Esophagus muscularis mucosa (tissue), 4 donors: ENCODE measurements around the gene WDHD1. TPM values are rescaled to one million over a fixed set of nuclear protein-coding genes. Genes with fewer than 3 reads are reported as not detected.

Experiments
- DNase-seq: peaks from one replicate; pipeline ENCODE4 v3.0.0-alpha.2; 2017; ENCODE audit errors: extremely low spot score
- H3K27ac ChIP-seq, 4 donors: fragments of 200-600 bp; sonication (generic); replicated peaks in 1 of 4; 1 replicate in 3 of 4; 2 replicates in 1 of 4; pipeline ENCODE4 v1.5.1; 2016 to 2019; ENCODE audit warnings: mild to moderate bottlenecking in 1 of 4
- H3K27me3 ChIP-seq, 4 donors: fragments of 200-600 bp; sonication (generic); one replicate each; pipeline versions ENCODE4 v1.5.1 to v1.6.0; 2016 to 2019
- H3K36me3 ChIP-seq, 4 donors: fragments of 200-600 bp; sonication (generic); one replicate each; pipeline ENCODE4 v1.5.1; 2016 to 2019
- H3K4me1 ChIP-seq, 4 donors: fragments of 200-600 bp; sonication (generic); one replicate each; pipeline ENCODE4 v1.5.1; 2016 to 2019
- H3K4me3 ChIP-seq, 4 donors: fragments of 200-600 bp; sonication (generic); 1 replicate in 2 of 4; 2 replicates in 2 of 4; pipeline ENCODE4 v1.5.1; 2016 to 2019; ENCODE audit warnings: mild to moderate bottlenecking in 4 of 4, moderate library complexity in 1 of 4
- H3K9me3 ChIP-seq, 4 donors: fragments of 200-600 bp; sonication (generic); 1 replicate in 3 of 4; 2 replicates in 1 of 4; pipeline ENCODE4 v1.5.1; 2016 to 2019
- CTCF ChIP-seq, 3 experiments: fragments of 200-600 bp in 2 of 3; fragments of 450-650 bp in 1 of 3; sonication (generic) in 2 of 3; IDR thresholded peaks; one replicate each; pipeline ENCODE4 v1.5.1; 2017 to 2019; ENCODE audit warnings: antibody characterized with exemption in 3 of 3, mild to moderate bottlenecking in 2 of 3, moderate library complexity in 1 of 3
- EP300 ChIP-seq: sonication (generic); formaldehyde crosslinking; IDR thresholded peaks from one replicate; pipeline ENCODE4 v1.6.1; 2017; ENCODE audit warnings: antibody characterized with exemption
- POLR2A ChIP-seq: fragments of 450-650 bp; IDR thresholded peaks from one replicate; pipeline ENCODE4 v1.6.1; 2017; ENCODE audit warnings: antibody characterized with exemption, moderate library complexity, mild to moderate bottlenecking, low read depth
- POLR2AphosphoS5 ChIP-seq, 2 donors: sonication (generic); formaldehyde crosslinking; IDR thresholded peaks; one replicate each; pipeline ENCODE4 v1.6.1; 2017; ENCODE audit warnings: antibody characterized with exemption in 2 of 2
- WGBS: methylation state at CpG from one replicate; pipeline ENCODE4 v1.1.5; 2018; 5-methylcytosine and 5-hydroxymethylcytosine counted together
- intact Hi-C: fragments of 100-400 bp; cut with DNase I; formaldehyde crosslinking; loops from one replicate; pipeline ENCODE4 v1.15.1; 2023
- total RNA-seq, 4 donors: library from RNA; depleted of rRNA; stranded (reverse); fragments of >200 nt; gene quantifications; one replicate each; pipeline versions ENCODE4 v1.1.0 to v1.2.1, GENCODE V29; 2016

Gene WDHD1
- total RNA-seq, 4 donors from 2014 or later: 1.1 to 4.2 (median 1.4) TPM

GRCh38 chr14:54947230-54947629, 79.7 kb downstream of the WDHD1 start:
- no peak for DNase-seq
- no peaks in the 10 kb centered on the region for H3K4me1 ChIP-seq
- peaks cover 0 to 4% (median 1%) of the 10 kb centered on the region in 4 donors for H3K36me3 ChIP-seq
- no peaks in the 10 kb centered on the region for H3K9me3 ChIP-seq
- H3K4me3 ChIP-seq: no peak overlapping the region
- no peak overlapping the region for H3K27ac ChIP-seq
- intact Hi-C loops: no loop called here
- TF ChIP-seq EP300 (no peak), CTCF (IDR thresholded peaks at IDR 0.05) (no peak), POLR2AphosphoS5 (IDR thresholded peaks at IDR 0.05) (no peak), POLR2A (no peak)
- H3K27me3 ChIP-seq: no peaks in the 10 kb centered on the region
- WGBS: 96% methylated on average over 3 of the region's 3 CpGs

GRCh38 chr14:54946500-54946899, 80.4 kb downstream of the WDHD1 start:
- Histone ChIP-seq H3K27ac (no peak overlapping the region), H3K9me3 (no peaks in the 10 kb centered on the region), H3K4me3 (no peak overlapping the region), H3K36me3 (peaks cover 0 to 4% (median 1%) of the 10 kb centered on the region in 4 donors), H3K27me3 (no peaks in the 10 kb centered on the region), H3K4me1 (no peaks in the 10 kb centered on the region)
- no peak for DNase-seq
- intact Hi-C loops: no loop called here
- TF ChIP-seq POLR2A: no peak
- TF ChIP-seq POLR2AphosphoS5 (IDR thresholded peaks at IDR 0.05): no peak
- no peak for TF ChIP-seq CTCF (IDR thresholded peaks at IDR 0.05)
- TF ChIP-seq EP300: no peak
- WGBS: 100% methylated on average over 1 of the region's 4 CpGs

GRCh38 chr14:54944737-54945391, 82.0 kb downstream of the WDHD1 start:
- Histone ChIP-seq H3K9me3 (no peaks in the 10 kb centered on the region), H3K4me1 (no peaks in the 10 kb centered on the region), H3K27me3 (no peaks in the 10 kb centered on the region), H3K36me3 (peaks cover 0 to 4% (median 1%) of the 10 kb centered on the region in 4 donors), H3K4me3 (no peak overlapping the region), H3K27ac (no peak overlapping the region)
- DNase-seq: no peak
- 94% methylated on average over 9 of the region's 9 CpGs for WGBS
- intact Hi-C loops: no loop called here
- TF ChIP-seq POLR2A (no peak), EP300 (no peak), POLR2AphosphoS5 (IDR thresholded peaks at IDR 0.05) (no peak), CTCF (IDR thresholded peaks at IDR 0.05) (no peak)

- Histone ChIP-seq H3K27me3 (no peaks in the 10 kb centered on the region), H3K4me1 (no peaks in the 10 kb centered on the region), H3K9me3 (no peaks in the 10 kb centered on the region), H3K27ac (no peak overlapping the region), H3K4me3 (no peak overlapping the region), H3K36me3 (no peaks in the 10 kb centered on the region)
- no peak for DNase-seq
- WGBS: 91% methylated on average over 4 of the region's 4 CpGs
- TF ChIP-seq CTCF (IDR thresholded peaks at IDR 0.05): no peak
- no peak for TF ChIP-seq EP300
- TF ChIP-seq POLR2AphosphoS5 (IDR thresholded peaks at IDR 0.05): no peak
- no peak for TF ChIP-seq POLR2A
- intact Hi-C loops: no loop called here
Measured at GRCh38 chr14:54942913-54943312, 84.0 kb downstream of the WDHD1 start.

- no peaks in the 10 kb centered on the region for H3K27me3 ChIP-seq
- no peak overlapping the region for H3K27ac ChIP-seq
- intact Hi-C loops: no loop called here
- H3K9me3 ChIP-seq: no peaks in the 10 kb centered on the region
- H3K4me3 ChIP-seq: no peak overlapping the region
- no peak for TF ChIP-seq POLR2A
- TF ChIP-seq POLR2AphosphoS5 (IDR thresholded peaks at IDR 0.05): no peak
- no peak for TF ChIP-seq CTCF (IDR thresholded peaks at IDR 0.05)
- no peak for TF ChIP-seq EP300
- H3K4me1 ChIP-seq: no peaks in the 10 kb centered on the region
- 100% methylated on average over 1 of the region's 1 CpG for WGBS
- no peaks in the 10 kb centered on the region for H3K36me3 ChIP-seq
- DNase-seq: no peak
Measured at GRCh38 chr14:54936816-54937215, 90.1 kb downstream of the WDHD1 start.
